GM18951 (cell line): ENCODE data around the gene LYRM4.

ENCODE experiments used
- POLR2A ChIP-seq: IDR thresholded peaks from 4 replicates; pipeline ENCODE4 v1.6.1; 2011; ENCODE audit warnings: mild to moderate bottlenecking; ENCODE audit not compliant: insufficient read length, insufficient read depth; ENCODE audit errors: extremely low read depth
- in situ Hi-C: fragments of 300-500 bp; cut with MboI; formaldehyde crosslinking; loops from one replicate; pipeline ENCODE4 v1.12.0; 2022; ENCODE audit warnings: low sequenced_read_pairs, mixed read lengths, inconsistent platforms; ENCODE audit not compliant: unreplicated experiment

The LYRM4 gene

DNA sequence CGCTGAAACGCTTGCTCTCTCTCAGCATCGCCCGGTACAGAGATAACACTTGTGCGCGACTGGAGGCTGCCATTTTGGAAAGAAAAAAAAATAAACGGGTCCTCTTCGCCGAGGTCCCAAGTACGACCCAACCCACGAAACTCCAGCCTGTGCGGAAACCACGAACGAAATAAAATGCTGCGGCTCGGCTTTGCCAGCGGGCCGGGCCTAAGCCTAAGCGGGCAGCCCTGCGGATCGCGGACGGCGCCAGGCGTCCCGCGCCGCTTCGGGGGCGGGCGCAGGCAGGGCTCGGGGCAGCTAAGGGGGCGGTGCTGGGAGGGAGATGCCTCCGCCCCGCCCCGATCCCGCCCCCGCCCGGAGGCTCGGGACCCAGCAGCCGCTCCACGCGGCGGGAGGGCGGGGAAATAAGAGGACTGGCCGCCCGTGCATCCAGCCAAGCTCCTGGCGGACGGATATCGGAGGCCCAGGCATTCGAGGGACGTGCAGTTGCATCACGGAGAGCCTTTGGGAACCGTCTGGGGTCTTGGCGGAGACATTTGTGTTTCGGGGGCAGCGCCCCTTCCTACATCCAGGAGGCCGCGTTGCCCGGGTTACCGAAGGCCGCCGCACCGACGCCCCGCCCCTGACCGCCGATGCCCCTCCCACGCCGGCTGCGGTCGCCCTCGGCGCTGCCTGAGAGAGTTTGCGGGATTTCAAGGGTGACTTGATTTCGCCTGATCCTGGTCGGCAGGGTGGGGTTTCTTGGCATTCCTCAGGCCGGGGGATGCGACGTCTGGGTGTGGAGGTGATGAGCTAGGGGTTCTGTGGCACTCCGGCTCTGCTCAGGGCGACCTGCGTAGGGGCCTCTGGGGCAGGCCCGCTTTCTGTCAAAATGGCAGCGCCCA lies at the start of gene LYRM4, which contains the start of gene FARS2:
TSS of gene LYRM4 (minus strand) at position 290 of the 884 bp plus-strand sequence. CDS start at position 73, 217 bp downstream.
TSS of gene FARS2 (plus strand) at position 853 of the 884 bp plus-strand sequence.
- in situ Hi-C loops, result no loop called here
- TF ChIP-seq POLR2A, result peak; percentile 53

DNA sequence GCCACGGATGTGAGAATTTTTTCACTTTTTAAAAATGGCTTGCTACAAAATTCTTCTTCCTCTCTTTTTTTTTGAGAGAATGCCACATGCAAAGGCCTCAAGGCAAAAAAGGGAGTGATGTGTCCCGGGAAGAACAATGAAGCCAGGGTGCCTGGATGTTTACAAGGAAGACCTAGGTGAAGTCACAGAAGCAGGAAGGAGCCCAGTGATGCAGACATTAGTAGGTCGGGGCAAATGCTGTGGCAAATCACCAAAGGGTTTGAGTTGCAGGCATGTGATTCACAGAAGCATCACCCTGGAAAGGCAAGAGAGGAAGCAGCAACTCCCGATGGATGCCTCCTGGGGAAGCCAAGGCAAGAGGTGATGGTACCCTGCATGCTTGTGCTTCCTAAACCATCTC lies 47.3 kb upstream of the LYRM4 start:
- TF ChIP-seq POLR2A, result no peak
- in situ Hi-C loops, result no loop called here

DNA sequence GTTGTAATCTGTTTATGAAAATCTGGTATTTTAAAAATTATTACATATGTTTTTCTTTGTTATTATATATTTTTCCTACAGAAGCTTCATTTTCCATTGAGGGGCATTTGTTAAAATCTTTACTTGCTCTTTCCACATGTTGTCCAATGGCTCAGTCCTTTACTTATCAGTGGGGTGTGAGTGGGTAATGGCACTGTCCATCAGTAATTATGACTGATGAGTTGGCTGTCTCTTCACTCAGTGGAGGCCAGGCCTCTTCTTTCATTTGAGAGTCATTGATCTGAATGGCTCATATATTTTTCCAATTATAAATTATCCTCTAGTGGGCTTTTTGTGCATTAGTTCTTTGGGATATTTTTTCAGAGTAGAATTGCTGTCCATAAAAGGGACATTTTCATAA lies 46.3 kb upstream of the LYRM4 start:
- in situ Hi-C loops, result no loop called here

DNA sequence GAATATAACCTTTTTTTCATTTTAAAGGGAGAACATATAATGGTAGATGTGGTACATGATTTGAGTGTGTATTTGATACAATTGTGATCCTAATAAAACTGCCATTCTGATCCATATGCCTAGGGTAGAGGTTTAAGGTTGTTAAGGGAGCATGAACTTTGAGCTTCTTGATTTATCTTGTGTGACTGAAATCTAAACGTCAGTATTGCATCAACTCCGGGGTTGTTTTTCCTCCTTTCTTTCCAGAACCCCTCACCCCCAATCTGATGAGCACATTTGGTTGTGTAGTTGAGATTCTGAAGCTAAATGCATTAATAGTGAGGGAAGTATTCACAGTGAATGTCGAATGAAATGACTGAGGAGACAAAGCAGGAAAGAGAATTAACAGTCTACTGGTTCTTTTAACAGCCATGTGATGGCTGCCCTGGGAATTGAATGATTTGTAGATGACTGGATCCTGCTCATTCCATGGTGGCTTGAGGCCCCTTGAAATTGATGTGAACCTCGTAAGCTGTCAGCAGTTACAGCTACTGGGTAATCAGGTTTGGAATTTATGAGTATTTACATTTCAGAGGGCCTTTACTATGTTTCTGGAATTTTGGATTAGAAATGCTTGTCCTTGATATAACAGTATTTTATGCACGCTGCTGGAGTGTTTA lies 45.3 kb upstream of the LYRM4 start:
- in situ Hi-C loops, result no loop called here
- TF ChIP-seq POLR2A, result no peak

More for the DNA sequence above, 46.3 kb upstream of the LYRM4 start:
- no peak for TF ChIP-seq POLR2A

DNA sequence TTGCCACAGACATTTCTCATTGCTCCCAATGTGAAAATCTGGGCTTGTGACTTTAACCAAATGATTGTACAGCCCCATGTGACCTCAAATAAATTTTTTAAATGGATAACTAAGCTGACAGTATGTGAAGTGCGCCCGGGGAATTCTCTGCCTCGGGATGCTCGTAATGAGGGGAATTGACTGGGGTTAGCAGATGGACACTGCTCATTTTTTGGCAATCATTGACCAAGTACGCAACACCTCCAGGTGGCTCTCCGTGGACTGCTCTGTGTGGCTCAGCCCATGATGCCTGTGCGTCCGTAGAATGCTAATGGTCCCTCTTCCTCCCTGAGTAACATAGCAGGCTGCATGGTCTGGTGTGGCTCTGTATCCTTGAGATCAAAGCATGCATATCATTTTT lies 42.9 kb upstream of the LYRM4 start:
- no peak for TF ChIP-seq POLR2A
- in situ Hi-C loops, result no loop called here

DNA sequence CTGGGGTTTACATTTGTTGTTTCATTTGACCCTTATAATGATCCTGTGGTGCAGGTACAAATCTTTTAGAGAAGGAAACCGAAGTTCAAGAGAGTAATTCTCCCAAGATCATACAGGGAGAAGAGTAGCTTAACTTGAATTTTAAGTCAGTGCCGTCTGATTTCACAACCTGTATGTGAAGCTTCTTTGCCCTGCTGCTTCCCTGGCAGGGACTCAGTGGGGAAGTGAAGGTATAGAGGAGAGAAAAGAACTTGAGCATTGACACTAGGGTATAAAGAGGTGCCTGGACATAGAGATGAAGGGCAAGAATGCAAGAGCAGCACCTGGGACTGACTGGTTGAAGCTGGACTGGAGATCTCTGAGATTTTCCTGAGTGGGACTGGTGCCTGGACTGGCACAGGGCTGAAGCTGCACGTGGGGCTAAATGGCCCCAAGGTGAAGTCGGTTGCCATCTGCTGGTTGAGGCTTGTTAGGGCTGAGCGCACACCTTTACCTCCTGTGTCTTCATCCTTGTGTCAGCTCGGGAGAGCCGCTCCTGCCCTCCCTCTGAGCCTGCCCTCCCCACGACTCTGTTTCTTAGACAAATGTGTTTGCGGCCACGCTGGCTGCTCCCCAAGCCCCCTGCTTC lies 42.4 kb upstream of the LYRM4 start:
- no peak for TF ChIP-seq POLR2A
- in situ Hi-C loops, result no loop called here

DNA sequence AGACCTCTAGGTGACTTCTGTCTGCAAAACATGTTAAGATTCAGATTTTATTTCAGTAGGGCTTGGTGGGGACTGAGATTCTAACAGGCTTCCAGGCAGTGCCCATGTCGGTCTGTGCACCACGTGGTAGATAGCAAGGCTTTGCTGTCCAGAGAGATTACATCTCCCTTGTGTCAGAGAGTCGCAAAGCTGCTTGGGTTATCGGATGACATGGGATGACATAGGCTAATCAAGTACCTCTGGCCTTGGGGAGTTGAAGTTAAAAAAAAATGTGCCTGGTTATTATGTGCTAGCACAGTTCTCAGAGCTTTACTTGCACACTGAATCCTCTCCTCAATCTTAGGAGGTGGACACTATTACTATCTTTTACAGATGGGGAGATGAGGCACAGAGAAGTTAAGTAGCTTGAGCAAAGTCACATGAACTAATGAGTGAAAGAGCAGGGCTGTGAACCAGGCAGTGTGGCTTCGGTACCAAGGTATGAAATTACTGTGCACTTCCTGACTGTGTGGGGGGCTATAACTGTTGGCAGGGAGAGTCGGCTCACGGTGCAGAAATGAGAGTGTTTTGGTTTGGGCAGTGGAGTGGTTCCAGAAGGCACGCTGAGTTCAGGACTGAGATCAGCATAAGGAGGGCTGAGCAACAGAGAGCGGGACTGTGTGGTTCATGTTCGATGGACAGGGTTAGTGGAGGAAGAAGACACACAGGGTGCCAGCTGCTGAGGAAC lies 41.6 kb upstream of the LYRM4 start:
- in situ Hi-C loops, result no loop called here
- no peak for TF ChIP-seq POLR2A

DNA sequence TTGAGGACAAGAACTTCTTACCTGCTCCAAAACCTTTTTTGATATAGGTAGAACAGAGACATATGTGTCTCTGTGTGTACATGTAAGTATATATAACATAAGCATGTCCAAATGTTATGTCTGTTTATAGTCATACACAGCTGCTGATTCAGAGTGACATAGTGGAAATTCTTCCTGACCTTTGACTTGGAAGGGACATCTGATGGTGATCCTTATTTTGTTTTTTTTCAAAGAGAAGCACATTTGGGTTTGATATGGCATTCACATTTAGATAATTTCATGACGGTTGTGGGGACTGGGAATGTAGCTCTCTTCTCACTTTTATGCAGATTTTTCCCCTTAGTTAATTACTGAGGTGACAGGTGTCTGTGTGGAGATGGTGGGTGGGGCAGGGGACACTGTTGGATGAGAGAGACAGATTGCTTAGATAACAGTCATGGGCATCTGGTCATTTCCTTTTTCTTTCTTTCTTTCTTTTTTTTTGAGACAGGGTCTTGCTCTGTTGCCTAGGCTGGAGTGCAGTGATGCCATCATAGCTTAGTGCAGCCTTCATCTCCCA lies 39.5 kb upstream of the LYRM4 start:
- in situ Hi-C loops, result no loop called here
- TF ChIP-seq POLR2A, result no peak

DNA sequence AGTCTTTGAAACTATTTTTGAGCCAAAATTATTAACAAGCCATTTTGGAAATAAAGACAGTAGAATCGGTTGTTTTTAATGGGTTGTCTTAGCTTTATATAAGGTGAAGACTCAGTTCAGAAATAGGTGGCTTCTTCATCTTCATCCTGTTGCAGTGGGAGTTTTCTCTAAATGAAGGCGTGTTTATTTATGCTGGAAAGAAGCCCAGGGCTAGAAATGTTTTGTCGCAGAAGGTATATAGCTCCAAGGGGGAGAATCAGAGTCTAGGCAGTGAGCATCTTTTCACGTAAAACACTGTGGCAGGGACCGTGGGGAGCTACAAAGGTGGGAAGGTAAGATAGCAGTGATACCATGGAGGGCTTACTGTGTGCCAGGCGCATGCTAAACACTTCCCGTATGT lies 34.9 kb upstream of the LYRM4 start:
- in situ Hi-C loops, result no loop called here
- no peak for TF ChIP-seq POLR2A

DNA sequence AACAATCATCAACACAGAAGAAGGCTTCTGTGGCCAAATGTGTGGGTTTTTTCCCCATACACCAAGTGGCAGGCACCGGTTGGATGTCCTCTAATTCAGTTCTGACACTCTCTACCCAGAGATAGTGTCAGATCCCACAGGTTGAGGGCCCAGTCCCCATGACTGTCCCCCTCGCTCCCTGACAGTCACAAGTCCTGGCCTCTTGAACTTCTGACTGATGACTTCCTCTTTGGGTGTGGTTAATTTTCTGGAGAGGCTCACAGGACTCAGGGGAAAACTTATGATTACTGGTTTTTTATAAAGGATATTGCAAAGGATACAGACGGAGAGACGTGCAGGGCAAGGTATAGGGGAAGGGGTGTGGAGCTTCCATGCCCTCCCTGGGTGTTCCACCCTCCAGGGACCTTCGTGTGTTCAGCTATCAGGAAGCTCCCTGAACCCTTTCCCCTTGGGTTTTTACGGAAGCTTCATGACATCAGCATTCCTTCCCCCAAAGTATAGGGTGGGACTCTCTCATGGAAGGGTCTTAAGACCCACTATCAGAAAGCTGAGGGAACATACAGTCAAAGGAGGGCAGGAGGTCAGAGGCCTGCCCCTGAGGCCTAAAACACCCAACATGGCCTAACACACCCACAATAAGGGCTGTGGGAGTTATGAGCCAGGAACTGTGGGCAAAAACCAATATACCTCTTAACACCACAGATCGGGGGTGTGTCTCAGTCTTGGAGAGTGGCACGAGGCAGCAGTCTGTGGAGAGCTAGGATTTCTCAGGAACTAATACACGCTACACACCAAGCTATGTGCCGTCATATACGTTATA lies 33.9 kb upstream of the LYRM4 start:
- no peak for TF ChIP-seq POLR2A
- in situ Hi-C loops, result no loop called here

DNA sequence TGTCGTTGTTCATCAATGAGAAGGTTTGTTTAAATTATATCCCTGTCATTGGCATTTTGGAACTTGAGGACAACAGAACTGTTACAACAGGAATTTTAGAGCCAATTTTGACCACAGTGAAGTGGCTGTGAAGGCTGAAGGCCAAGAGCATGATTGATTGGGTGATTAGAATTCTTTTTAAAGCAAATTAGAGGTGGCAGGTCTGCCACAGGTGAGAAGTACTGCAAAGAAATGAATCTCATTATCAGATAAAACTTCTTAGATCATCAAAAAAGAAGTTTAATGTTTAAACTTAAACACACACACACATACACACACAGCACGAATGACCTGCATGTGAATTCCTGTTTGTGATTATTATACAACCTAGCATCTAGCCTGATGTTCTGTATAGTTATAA lies 32.9 kb upstream of the LYRM4 start:
- in situ Hi-C loops, result no loop called here
- no peak for TF ChIP-seq POLR2A

DNA sequence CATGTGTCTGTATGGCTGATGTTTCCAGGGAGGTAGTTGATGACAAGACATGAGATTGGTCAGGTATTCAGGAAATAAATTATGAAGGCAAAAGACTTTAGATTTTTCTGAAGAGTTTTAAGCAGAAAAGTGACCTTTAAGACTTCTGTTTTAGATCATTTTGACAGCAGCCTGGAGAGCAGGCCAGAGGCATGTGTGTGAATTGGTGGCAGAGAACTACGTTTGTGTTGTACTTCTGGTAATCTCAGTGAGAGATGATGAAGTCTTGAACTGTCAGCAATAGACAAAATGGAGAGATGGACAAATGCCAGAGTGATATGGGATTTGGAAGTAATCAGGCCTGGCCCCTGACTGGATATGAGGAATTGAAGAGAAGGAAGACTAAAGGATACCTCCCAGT lies 31.4 kb upstream of the LYRM4 start:
- in situ Hi-C loops, result no loop called here
- TF ChIP-seq POLR2A, result no peak
